Activated CD4-positive, CD25-positive, alpha-beta regulatory T cell treated with anti-CD3 and anti-CD28 coated beads, Interleukin-2, amount 50 U/mL, for 16 hours (primary cell): Measurements from ENCODE around the gene TFPI.

Source experiments
- DNase-seq: peaks from one replicate; pipeline ENCODE4 v3.0.0-alpha.2; 2020; ENCODE audit warnings: low read depth, low spot score

The TFPI gene

GRCh38 chr2:187466129-187466792 is 88.0 kb downstream of the TFPI start:
- DNase-seq, result no peak

GRCh38 chr2:187462839-187463238 is 91.4 kb downstream of the TFPI start:
- DNase-seq, result no peak

GRCh38 chr2:187461294-187462261 is 92.7 kb downstream of the TFPI start:
- no peak for DNase-seq

DNA sequence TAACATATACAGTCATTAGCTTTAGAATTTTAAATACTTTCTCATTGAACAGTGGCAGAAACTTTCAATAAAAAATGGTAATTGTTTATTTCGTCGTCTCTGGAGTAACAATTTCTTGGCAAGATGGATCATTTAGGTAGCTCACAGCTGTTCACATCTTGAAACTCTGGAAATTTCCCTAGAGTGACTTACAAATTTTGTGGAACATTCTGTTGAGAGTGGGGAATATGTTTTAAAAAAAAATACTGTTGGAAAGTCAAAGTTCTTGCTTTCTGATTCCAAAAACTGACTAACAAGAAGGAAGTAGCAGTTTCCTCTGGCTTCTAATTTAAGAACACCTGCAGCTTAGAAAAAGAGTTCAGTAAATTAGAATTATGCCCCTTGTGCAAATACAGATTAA is 95.0 kb downstream of the TFPI start:
- no peak for DNase-seq

DNA sequence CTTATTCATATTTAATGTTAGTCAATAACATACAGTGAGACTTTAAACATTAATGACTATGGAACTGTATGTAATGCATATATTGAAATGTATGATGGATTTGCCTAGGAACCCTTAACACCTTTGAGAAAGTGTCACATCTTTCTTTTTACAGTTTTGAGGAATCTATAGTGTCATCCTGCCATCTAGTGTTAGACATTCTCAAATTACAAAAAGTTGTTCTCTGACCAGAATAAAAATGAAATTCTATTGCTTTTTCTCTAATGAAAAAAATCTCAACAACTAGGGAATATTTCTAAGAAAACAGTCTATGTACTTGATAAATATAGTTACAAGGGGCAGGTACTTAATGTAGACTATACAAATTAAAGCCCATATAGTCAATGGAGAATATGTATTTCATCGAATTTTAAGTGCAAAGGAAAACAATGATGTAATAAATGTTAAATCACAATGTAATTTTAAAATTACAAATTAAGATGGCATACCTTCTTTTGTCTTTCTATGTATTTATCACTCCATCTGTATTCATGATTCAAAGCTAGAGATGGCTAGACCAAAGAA is 101.1 kb downstream of the TFPI start:
- no peak for DNase-seq

GRCh38 chr2:187451510-187451909 is 102.7 kb downstream of the TFPI start:
- no peak for DNase-seq

- no peak for DNase-seq
Observed at GRCh38 chr2:187447336-187447735, 106.9 kb downstream of the TFPI start.

GRCh38 chr2:187446711-187447110 is 107.5 kb downstream of the TFPI start:
- DNase-seq, result no peak

DNA sequence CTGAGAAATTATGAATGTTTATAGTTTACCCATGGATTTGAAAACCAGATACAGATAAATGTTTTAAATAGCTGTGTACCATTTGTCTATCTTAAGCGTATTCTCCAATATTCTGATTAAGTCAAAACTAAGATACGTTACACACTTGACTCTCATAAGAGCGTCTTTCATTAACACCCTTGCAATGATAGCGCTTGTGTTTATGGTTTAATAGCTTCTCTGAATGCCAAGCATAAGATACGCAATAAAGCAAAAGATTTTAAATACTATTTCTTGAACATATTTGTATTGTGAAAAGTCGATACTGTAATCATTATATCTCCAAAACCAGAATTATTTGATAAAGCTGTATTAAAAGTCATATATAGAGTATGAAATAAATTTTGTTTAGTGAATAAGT is 109.2 kb downstream of the TFPI start:
- no peak for DNase-seq

GRCh38 chr2:187442778-187443177 is 111.5 kb downstream of the TFPI start:
- no peak for DNase-seq

DNA sequence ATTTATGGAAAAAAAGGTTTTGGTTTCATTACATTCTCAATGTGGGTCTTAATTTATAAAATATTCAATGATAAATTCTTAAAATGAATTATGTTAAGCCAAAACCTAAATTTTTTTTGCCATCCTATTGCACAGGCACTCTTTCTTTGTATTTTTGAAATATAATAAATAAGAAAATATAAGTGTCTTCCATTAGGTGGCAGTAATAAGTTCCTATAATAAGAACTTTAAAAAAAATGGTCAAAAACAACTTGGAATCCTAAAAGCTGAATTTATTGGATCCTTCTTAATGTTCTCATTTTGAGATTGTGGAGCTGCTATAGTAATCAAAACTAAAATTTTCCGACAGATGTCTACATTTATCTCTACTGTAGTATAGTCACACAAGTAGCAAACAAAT is 111.9 kb downstream of the TFPI start:
- no peak for DNase-seq

DNA sequence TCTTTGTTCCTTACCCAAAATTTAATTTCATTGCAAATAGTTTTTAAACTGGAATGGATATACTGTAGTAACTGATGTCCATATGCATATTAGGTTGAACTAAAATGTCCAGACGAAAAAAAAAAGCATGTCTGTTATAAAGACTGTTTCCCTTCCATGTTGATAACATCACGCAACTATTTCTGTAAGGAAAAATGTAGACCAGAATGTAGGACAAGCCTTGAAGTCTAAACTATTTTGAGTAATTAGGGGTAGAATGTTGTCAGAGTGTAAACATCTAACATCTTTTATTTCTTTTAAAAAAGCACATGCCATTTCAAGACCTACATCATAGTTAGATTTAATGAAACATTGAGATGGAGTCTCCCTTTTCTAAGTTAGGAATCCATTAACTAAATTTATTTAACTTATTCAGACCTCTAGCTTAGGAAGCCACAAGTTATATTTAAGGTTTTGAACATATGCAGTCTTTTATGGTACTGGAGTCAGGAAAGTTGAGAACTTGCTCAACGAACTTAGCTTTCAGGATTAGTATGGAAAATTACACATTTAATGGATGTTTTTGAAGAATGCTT is 114.0 kb downstream of the TFPI start:
- DNase-seq, result no peak

GRCh38 chr2:187438455-187438854 is 115.8 kb downstream of the TFPI start:
- DNase-seq, result no peak

GRCh38 chr2:187435756-187436155 is 118.5 kb downstream of the TFPI start:
- DNase-seq, result no peak

DNA sequence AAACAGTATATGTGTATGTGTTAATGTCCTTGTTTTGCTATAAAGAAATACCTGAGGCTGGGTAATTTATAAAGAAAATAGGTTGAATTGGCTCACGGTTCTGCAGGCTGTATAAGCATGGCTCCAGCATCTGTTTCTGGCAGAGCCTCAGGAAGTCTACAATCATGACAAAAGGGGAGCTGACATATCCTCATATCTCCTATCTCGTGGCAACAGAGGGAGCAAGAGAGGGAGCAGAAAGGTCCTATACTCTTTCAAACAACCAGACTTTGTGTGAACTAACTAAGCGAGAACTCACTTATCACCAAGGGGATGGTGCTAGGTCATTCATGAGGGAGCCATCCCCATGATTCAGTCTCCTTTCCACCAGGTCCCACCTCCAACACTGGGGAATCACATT is 119.2 kb downstream of the TFPI start:
- DNase-seq, result no peak

DNA sequence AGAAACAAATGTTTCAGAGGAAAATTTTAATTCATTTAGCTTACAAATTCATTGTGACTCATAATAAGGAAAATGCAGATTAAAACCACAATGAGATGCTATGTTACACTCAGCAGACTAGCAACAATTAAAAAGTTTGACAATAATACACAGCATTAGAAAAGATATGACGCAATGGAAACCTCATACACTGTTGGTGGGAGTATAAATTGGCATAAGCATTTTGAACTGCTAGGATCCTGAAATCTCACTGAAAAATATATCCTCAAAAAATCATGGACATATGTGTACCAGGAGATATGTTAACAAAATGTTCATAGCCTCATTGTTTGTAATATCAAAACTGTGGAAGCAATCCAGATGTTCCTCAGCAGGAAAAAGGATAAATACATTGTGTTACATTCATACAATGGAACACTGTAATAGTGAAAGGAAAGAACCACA is 119.9 kb downstream of the TFPI start:
- no peak for DNase-seq

DNA sequence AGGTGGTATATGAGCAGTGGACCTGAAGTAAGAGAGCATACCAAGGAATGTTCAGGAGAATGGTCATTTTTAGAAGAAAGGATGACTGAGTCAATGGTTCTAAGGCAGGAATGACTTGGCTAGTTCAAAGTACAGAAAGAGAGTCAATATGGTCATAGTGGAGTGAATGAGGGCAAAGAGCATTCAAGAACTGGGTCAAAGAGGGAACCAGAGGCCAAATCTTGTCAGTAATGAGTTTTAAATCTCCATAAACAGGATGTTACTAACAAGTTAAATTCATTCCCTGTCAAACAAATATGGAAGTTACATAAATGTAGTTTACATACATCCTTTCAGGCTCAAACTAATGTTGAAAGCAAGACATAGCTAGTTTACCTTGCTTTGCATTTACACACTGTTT is 122.3 kb downstream of the TFPI start:
- no peak for DNase-seq

- DNase-seq, result no peak
Observed at GRCh38 chr2:187429989-187430388, 124.2 kb downstream of the TFPI start.

- DNase-seq, result no peak
Observed at GRCh38 chr2:187424146-187424545, 130.1 kb downstream of the TFPI start.

DNA sequence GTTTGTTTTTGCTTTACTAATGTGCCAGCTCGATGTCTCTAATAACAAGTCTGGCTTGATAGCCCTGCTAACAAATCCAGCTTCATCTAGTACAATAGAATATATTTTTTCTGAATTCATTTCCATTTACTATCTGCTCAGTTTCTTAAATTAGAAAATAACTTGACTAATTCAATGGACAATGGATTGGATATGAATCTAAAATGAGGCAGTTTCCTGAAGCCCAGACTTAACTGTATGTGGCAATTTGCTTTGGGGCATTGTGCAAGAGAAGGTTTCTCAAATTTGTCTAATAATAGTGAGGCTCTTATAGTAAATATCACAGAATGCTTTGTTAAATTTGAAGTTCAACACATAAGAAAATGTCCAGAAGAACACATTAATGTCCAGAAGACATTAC is 132.0 kb downstream of the TFPI start:
- no peak for DNase-seq

DNA sequence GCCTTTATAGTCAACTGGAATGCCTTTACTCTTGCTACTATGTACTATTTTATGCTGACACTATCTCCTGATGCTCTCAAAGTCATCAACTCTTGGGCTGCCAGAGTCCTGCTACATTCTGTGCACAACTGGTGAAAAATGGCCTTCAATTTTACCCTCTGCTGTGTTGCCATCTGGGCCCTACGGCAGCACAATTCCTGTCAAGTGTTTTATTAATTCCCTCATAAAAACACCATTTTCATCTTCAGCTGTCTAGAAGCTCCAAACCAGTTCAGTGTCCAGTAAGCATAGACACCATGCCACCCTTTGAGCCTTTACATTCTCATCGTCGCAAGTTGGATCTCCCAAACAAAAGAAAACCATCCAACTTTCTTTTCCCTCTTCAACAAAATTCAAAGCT is 132.7 kb downstream of the TFPI start:
- no peak for DNase-seq

GRCh38 chr2:187419808-187420207 is 134.4 kb downstream of the TFPI start:
- DNase-seq, result no peak
